HepG2 (cell line): ENCODE data around the gene PRSS27. TPM values are rescaled to one million over a fixed set of nuclear protein-coding genes. Genes with fewer than 3 reads are reported as not detected.
A peak's percentile ranks its signal among the peaks of the same experiment; 100 is the strongest.

ENCODE experiments used
- AKNA ChIP-seq: sonication (generic); formaldehyde crosslinking; IDR thresholded peaks from 2 replicates; pipeline ENCODE4 v1.4.0; 2020; ENCODE audit warnings: missing genetic modification reagents, borderline replicate concordance
- ARHGAP35 ChIP-seq: sonication (generic); formaldehyde crosslinking; IDR thresholded peaks from 2 replicates; pipeline ENCODE4 v1.9.0; 2022; ENCODE audit warnings: mild to moderate bottlenecking, inconsistent platforms, moderate library complexity, missing genetic modification reagents, borderline replicate concordance
- ATAD3A ChIP-seq: sonication (generic); formaldehyde crosslinking; IDR thresholded peaks from 2 replicates; pipeline ENCODE4 v1.4.0; 2020; ENCODE audit warnings: missing genetic modification reagents
- CTCF ChIP-seq: sonication (generic); formaldehyde crosslinking; IDR thresholded peaks from 2 replicates; pipeline ENCODE4 v1.5.0; 2020; ENCODE audit warnings: mild to moderate bottlenecking, missing genetic modification reagents, moderate library complexity
- FOSL1 ChIP-seq: sonication (generic); formaldehyde crosslinking; IDR thresholded peaks from 2 replicates; pipeline ENCODE4 v1.9.0; 2021; ENCODE audit warnings: missing genetic modification reagents, borderline replicate concordance
- GABPB1 ChIP-seq: IDR thresholded peaks from 2 replicates; pipeline ENCODE4 v1.6.1; 2016; ENCODE audit warnings: mild to moderate bottlenecking, missing genetic modification reagents, moderate library complexity, missing compliant biosample characterization
- GPBP1L1 ChIP-seq: sonication (generic); formaldehyde crosslinking; IDR thresholded peaks from 2 replicates; pipeline ENCODE4 v1.5.0; 2020; ENCODE audit warnings: mild to moderate bottlenecking, missing genetic modification reagents
- HHEX ChIP-seq: IDR thresholded peaks from 2 replicates; pipeline ENCODE4 v1.6.1; 2016; ENCODE audit warnings: control low read depth
- SNAPC2 ChIP-seq: sonication (generic); formaldehyde crosslinking; IDR thresholded peaks from 2 replicates; pipeline ENCODE4 v1.8.1; 2022; ENCODE audit warnings: mild to moderate bottlenecking, missing genetic modification reagents
- SYNCRIP ChIP-seq: fragments of 200-400 bp; formaldehyde crosslinking; IDR thresholded peaks from 2 replicates; pipeline ENCODE4 v1.6.1; 2018; ENCODE audit warnings: mild to moderate bottlenecking, low read depth, low read length; ENCODE audit not compliant: insufficient read depth
- TAF1 ChIP-seq: sonication (generic); formaldehyde crosslinking; IDR thresholded peaks from 2 replicates; pipeline ENCODE4 v1.4.0; 2020; ENCODE audit warnings: missing genetic modification reagents
- TCF7 ChIP-seq: sonication (generic); IDR thresholded peaks from 2 replicates; pipeline ENCODE4 v1.6.1; 2016; ENCODE audit warnings: antibody characterized with exemption, low read depth
- TOPORS ChIP-seq: sonication (generic); formaldehyde crosslinking; IDR thresholded peaks from 2 replicates; pipeline ENCODE4 v1.8.0; 2023; ENCODE audit warnings: mild to moderate bottlenecking, missing genetic modification reagents
- ZNF136 ChIP-seq: sonication (generic); formaldehyde crosslinking; IDR thresholded peaks from 2 replicates; pipeline ENCODE4 v1.8.1; 2022; ENCODE audit warnings: low read depth, mild to moderate bottlenecking, moderate library complexity, missing genetic modification reagents
- ZNF446 ChIP-seq: sonication (generic); formaldehyde crosslinking; IDR thresholded peaks from 2 replicates; pipeline ENCODE4 v1.5.0; 2020; ENCODE audit warnings: mild to moderate bottlenecking, missing genetic modification reagents
- ZNF496 ChIP-seq: sonication (generic); formaldehyde crosslinking; IDR thresholded peaks from 2 replicates; pipeline ENCODE4 v1.8.1; 2023; ENCODE audit warnings: mild to moderate bottlenecking, moderate library complexity, missing genetic modification reagents; ENCODE audit not compliant: insufficient replicate concordance
- ZNF777 ChIP-seq: sonication (generic); formaldehyde crosslinking; IDR thresholded peaks from 2 replicates; pipeline ENCODE4 v1.4.0; 2020; ENCODE audit warnings: missing genetic modification reagents
- ZNF788 ChIP-seq: sonication (generic); formaldehyde crosslinking; IDR thresholded peaks from 2 replicates; pipeline ENCODE4 v1.5.0; 2020; ENCODE audit warnings: mild to moderate bottlenecking, missing genetic modification reagents, borderline replicate concordance
- polyA plus RNA-seq, 8 experiments: library from polyadenylated mRNA; depleted of rRNA in 3 of 8; stranded (reverse) in 7 of 8; unstranded in 1 of 8; fragments of >200 nt; fragmentation: Illumina TruSeq in 4 of 8; extraction: Trizol in 4 of 8; gene quantifications; 2 replicates each; pipeline versions ENCODE4 v1.2.1 to v1.2.3, GENCODE V29; 2011 to 2016; ENCODE audit warnings: low read depth in 4 of 8, missing spikeins in 1 of 8, mixed read lengths in 1 of 8; ENCODE audit not compliant: insufficient read depth in 1 of 8
- total RNA-seq, 5 experiments: library from RNA; depleted of rRNA; stranded (reverse); fragments of >200 nt; fragmentation: Illumina TruSeq; extraction: Trizol; gene quantifications; 2 replicates each; pipeline ENCODE4 v1.2.3, GENCODE V29; 2016; ENCODE audit warnings: low read depth in 1 of 5

Gene PRSS27
- total and polyA plus RNA-seq, 2 of the 13 experiments (the other 11 are each of a cell fraction or from before 2014, with no cell fraction given): 0.20 to 0.73 TPM

GRCh38 chr16:2720719-2721633 lies 952 bp upstream of the PRSS27 start (continued):
- TF ChIP-seq CTCF: peak; percentile 71
- no peak for TF ChIP-seq ZNF496 (CRISPR knock-in tag)
- TF ChIP-seq GPBP1L1 (CRISPR knock-in tag): no peak
- no peak for TF ChIP-seq ATAD3A (CRISPR knock-in tag)
- TF ChIP-seq TCF7: no peak
- TF ChIP-seq SNAPC2 (CRISPR knock-in tag): no peak
- TF ChIP-seq ZNF446 (CRISPR knock-in tag): no peak
- no peak for TF ChIP-seq TOPORS (CRISPR knock-in tag)
- TF ChIP-seq ZNF777 (CRISPR knock-in tag): peak; percentile 37; the same call in 1 of the 2 replicates
- no peak for TF ChIP-seq AKNA (CRISPR knock-in tag)
- TF ChIP-seq GABPB1 (CRISPR knock-in tag): peak; percentile 95
- TF ChIP-seq ZNF788 (CRISPR knock-in tag): peak; percentile 86; the same call in 1 of the 2 replicates
- no peak for TF ChIP-seq SYNCRIP
- TF ChIP-seq FOSL1 (CRISPR knock-in tag): no peak
- TF ChIP-seq ARHGAP35 (CRISPR knock-in tag): no peak
- TF ChIP-seq HHEX (CRISPR knock-in tag): no peak
- TF ChIP-seq TAF1 (CRISPR knock-in tag): peak; percentile 68
- TF ChIP-seq ZNF136 (CRISPR knock-in tag): no peak
